Esophagus muscularis mucosa (tissue), 4 donors: ENCODE data around the gene ZNF580.

Source experiments
- CTCF ChIP-seq, 3 experiments: fragments of 200-600 bp in 2 of 3; fragments of 450-650 bp in 1 of 3; sonication (generic) in 2 of 3; IDR thresholded peaks; one replicate each; pipeline ENCODE4 v1.5.1; 2017 to 2019; ENCODE audit warnings: antibody characterized with exemption in 3 of 3, mild to moderate bottlenecking in 2 of 3, moderate library complexity in 1 of 3
- EP300 ChIP-seq: sonication (generic); formaldehyde crosslinking; IDR thresholded peaks from one replicate; pipeline ENCODE4 v1.6.1; 2017; ENCODE audit warnings: antibody characterized with exemption
- POLR2A ChIP-seq: fragments of 450-650 bp; IDR thresholded peaks from one replicate; pipeline ENCODE4 v1.6.1; 2017; ENCODE audit warnings: antibody characterized with exemption, moderate library complexity, mild to moderate bottlenecking, low read depth
- POLR2AphosphoS5 ChIP-seq, 2 donors: sonication (generic); formaldehyde crosslinking; IDR thresholded peaks; one replicate each; pipeline ENCODE4 v1.6.1; 2017; ENCODE audit warnings: antibody characterized with exemption in 2 of 2

- TF ChIP-seq CTCF (IDR thresholded peaks at IDR 0.05) (no peak), POLR2A (no peak), POLR2AphosphoS5 (IDR thresholded peaks at IDR 0.05) (peak; percentile 38 to 40), EP300 (no peak)
These were observed at the start of gene ZNF580 for GRCh38 chr19:55640577-55641425.
